Peyer's patch (tissue), 4 donors: Measurements from ENCODE around the gene FDXR. TPM values are rescaled to one million over a fixed set of nuclear protein-coding genes. Genes with fewer than 3 reads are reported as not detected.

Experiments
- DNase-seq, 3 donors: peaks; one replicate each; pipeline ENCODE4 v3.0.0-alpha.2; 2017 to 2019
- H3K27ac ChIP-seq, 4 donors: fragments of 200-600 bp; sonication (generic); one replicate each; pipeline ENCODE4 v1.5.1; 2016 to 2019
- H3K27me3 ChIP-seq, 2 donors: fragments of 200-600 bp; sonication (generic); one replicate each; pipeline ENCODE4 v1.5.1; 2019
- H3K36me3 ChIP-seq, 3 donors: fragments of 200-600 bp; sonication (generic); one replicate each; pipeline ENCODE4 v1.5.1; 2016 to 2019
- H3K4me1 ChIP-seq, 4 donors: fragments of 200-600 bp; sonication (generic); one replicate each; pipeline ENCODE4 v1.5.1; 2016 to 2019
- H3K4me3 ChIP-seq, 4 donors: fragments of 200-600 bp; sonication (generic); 1 replicate in 3 of 4; 2 replicates in 1 of 4; pipeline ENCODE4 v1.5.1; 2016 to 2019; ENCODE audit warnings: mild to moderate bottlenecking in 1 of 4
- H3K9me3 ChIP-seq, 4 donors: fragments of 200-600 bp; sonication (generic); one replicate each; pipeline ENCODE4 v1.5.1; 2016 to 2019; ENCODE audit warnings: mild to moderate bottlenecking in 1 of 4
- CTCF ChIP-seq, 6 experiments: fragments of 450-650 bp in 4 of 6; fragments of 200-600 bp in 2 of 6; sonication (generic) in 1 of 6; IDR thresholded peaks; one replicate each; pipeline ENCODE4 v1.5.1; 2017 to 2019; ENCODE audit warnings: antibody characterized with exemption in 6 of 6, mild to moderate bottlenecking in 3 of 6, moderate library complexity in 1 of 6
- POLR2A ChIP-seq, 2 donors: fragments of 450-650 bp; IDR thresholded peaks; one replicate each; pipeline ENCODE4 v1.5.1; 2017; ENCODE audit warnings: antibody characterized with exemption in 2 of 2, mild to moderate bottlenecking in 2 of 2, moderate library complexity in 2 of 2
- total RNA-seq, 4 donors: library from RNA; depleted of rRNA; stranded (reverse); fragments of >200 nt; gene quantifications; one replicate each; pipeline ENCODE4 v1.1.0, GENCODE V29; 2016

The FDXR gene
- total RNA-seq, 4 donors from 2014 or later, result 1.7 to 16.1 (median 13.1) TPM

GRCh38 chr17:74830861-74831260 lies 41.9 kb downstream of the FDXR start:
- DNase-seq, result no peak
- H3K27ac ChIP-seq, result no peak overlapping the region
- no peak overlapping the region for H3K4me3 ChIP-seq
- no peaks in the 10 kb centered on the region for H3K4me1 ChIP-seq
- H3K27me3 ChIP-seq, result no peaks in the 10 kb centered on the region
- TF ChIP-seq CTCF (IDR thresholded peaks at IDR 0.05) (no peak), POLR2A (IDR thresholded peaks at IDR 0.05) (no peak)
- H3K9me3 ChIP-seq, result no peaks in the 10 kb centered on the region
- no peaks in the 10 kb centered on the region for H3K36me3 ChIP-seq

- H3K9me3 ChIP-seq, result no peaks in the 10 kb centered on the region
- H3K27ac ChIP-seq, result no peak overlapping the region
- no peaks in the 10 kb centered on the region for H3K27me3 ChIP-seq
- no peak overlapping the region for H3K4me3 ChIP-seq
- TF ChIP-seq POLR2A (IDR thresholded peaks at IDR 0.05) (no peak), CTCF (IDR thresholded peaks at IDR 0.05) (no peak)
- DNase-seq, result no peak
- no peaks in the 10 kb centered on the region for H3K36me3 ChIP-seq
- H3K4me1 ChIP-seq, result no peaks in the 10 kb centered on the region
Observed at GRCh38 chr17:74827800-74828199, 45.0 kb downstream of the FDXR start.

GRCh38 chr17:74825952-74826719 lies 46.7 kb downstream of the FDXR start:
- no peaks in the 10 kb centered on the region for H3K4me1 ChIP-seq
- no peaks in the 10 kb centered on the region for H3K36me3 ChIP-seq
- DNase-seq, result no peak
- TF ChIP-seq POLR2A (IDR thresholded peaks at IDR 0.05), result no peak
- no peak for TF ChIP-seq CTCF (IDR thresholded peaks at IDR 0.05)
- no peaks in the 10 kb centered on the region for H3K9me3 ChIP-seq
- H3K27me3 ChIP-seq, result no peaks in the 10 kb centered on the region
- H3K4me3 ChIP-seq, result no peak overlapping the region
- H3K27ac ChIP-seq, result no peak overlapping the region

GRCh38 chr17:74824961-74825627 lies 47.7 kb downstream of the FDXR start:
- no peak for DNase-seq
- Histone ChIP-seq H3K4me3 (no peak overlapping the region), H3K27ac (no peak overlapping the region), H3K36me3 (no peaks in the 10 kb centered on the region), H3K4me1 (no peaks in the 10 kb centered on the region), H3K9me3 (no peaks in the 10 kb centered on the region), H3K27me3 (no peaks in the 10 kb centered on the region)
- TF ChIP-seq POLR2A (IDR thresholded peaks at IDR 0.05) (no peak), CTCF (IDR thresholded peaks at IDR 0.05) (no peak)

GRCh38 chr17:74822939-74823367 lies 49.8 kb downstream of the FDXR start:
- Histone ChIP-seq H3K27ac (no peak overlapping the region), H3K36me3 (peaks cover 0 to 2% (median 0%) of the 10 kb centered on the region in 3 donors), H3K27me3 (no peaks in the 10 kb centered on the region), H3K4me3 (no peak overlapping the region), H3K9me3 (no peaks in the 10 kb centered on the region), H3K4me1 (no peaks in the 10 kb centered on the region)
- TF ChIP-seq CTCF (IDR thresholded peaks at IDR 0.05) (no peak), POLR2A (IDR thresholded peaks at IDR 0.05) (no peak)
- DNase-seq, result no peak
